GM12875 (cell line): ENCODE data around the gene ZNF501.

Source experiments
- H3K4me3 ChIP-seq: one replicate; pipeline ENCODE4 v1.5.1; 2011; ENCODE audit warnings: low read depth, low read length, control low read depth
- TF ChIP-seq, protein P1 (sequence below): IDR thresholded peaks from 2 replicates; pipeline ENCODE4 v1.5.1; 2011; ENCODE audit warnings: low read depth, mild to moderate bottlenecking, control low read depth, inconsistent platforms, low read length, moderate library complexity, borderline replicate concordance; ENCODE audit not compliant: insufficient read depth

Gene ZNF501

DNA sequence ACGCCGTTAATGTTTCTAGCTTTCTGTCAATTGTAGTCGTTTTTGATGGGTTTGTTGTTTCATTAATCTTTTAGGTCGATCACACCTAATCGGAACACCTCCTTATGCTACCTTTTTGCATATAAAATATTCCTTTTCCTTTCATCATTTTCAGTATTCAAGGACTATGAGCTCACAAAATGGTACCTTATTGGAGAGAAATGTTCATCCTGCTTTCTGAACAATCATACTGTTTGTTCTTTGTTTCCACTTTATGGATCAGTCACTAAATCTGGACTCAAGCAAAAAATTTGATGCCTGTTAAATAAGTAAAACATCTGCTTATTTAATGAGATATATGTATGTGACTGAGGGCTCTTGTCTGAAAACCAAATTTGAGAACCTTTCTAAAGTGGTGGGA, 33.3 kb downstream of the ZNF501 start:
- TF ChIP-seq, protein P1, sequence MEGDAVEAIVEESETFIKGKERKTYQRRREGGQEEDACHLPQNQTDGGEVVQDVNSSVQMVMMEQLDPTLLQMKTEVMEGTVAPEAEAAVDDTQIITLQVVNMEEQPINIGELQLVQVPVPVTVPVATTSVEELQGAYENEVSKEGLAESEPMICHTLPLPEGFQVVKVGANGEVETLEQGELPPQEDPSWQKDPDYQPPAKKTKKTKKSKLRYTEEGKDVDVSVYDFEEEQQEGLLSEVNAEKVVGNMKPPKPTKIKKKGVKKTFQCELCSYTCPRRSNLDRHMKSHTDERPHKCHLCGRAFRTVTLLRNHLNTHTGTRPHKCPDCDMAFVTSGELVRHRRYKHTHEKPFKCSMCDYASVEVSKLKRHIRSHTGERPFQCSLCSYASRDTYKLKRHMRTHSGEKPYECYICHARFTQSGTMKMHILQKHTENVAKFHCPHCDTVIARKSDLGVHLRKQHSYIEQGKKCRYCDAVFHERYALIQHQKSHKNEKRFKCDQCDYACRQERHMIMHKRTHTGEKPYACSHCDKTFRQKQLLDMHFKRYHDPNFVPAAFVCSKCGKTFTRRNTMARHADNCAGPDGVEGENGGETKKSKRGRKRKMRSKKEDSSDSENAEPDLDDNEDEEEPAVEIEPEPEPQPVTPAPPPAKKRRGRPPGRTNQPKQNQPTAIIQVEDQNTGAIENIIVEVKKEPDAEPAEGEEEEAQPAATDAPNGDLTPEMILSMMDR, result no peak
- H3K4me3 ChIP-seq, result peak overlapping the region; percentile 70

DNA sequence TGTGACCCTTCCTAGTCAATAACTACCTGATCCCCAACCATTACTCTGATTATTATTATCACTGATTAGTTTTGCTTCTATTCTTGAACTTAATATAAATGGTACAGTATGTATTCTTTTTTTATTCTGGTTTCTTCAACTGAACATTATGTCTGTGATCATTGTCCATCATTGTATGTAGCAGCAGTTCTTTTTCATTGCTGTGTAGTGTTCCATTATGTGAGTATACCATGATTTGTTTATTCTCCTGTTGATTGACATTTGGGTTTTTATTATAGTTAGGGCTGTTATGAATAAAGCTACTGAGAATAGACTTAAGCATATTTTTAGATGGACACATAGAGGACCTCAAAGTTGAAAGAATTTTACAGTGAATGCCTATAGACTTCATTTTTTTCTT, 34.8 kb downstream of the ZNF501 start:
- no peak overlapping the region for H3K4me3 ChIP-seq
- TF ChIP-seq, protein P1, result no peak

DNA sequence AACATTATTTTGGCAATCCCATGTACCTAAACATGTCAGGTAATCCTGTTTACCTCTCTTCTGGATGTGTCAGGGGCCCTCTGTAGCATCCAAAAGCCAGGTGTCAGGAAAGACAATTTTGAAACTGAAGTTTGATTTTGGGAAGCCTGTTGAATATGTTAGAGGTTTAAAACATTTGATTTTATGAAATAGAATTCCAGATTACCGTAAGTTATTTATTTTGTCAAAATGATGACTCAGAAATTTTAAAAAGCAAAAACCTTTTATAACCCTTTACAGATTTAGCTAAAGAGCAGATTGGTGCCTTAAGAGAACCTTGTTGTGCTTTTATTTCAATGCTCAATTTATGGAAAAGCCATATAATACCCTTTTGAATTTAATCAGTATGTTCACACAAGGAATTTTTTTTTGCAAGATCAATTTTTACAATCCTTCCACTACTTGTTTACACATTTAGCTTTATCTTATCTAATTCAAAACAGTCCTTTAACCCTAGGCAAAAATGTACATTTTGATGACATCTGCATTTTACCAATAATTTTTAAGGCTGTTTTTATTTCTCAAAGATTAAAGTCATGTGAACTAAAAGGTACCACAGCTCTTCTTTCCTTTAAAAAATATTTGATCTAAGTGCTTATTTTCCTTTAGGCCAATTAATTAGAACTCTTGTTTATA, 42.1 kb downstream of the ZNF501 start:
- H3K4me3 ChIP-seq, result no peak overlapping the region
- TF ChIP-seq, protein P1, result no peak

DNA sequence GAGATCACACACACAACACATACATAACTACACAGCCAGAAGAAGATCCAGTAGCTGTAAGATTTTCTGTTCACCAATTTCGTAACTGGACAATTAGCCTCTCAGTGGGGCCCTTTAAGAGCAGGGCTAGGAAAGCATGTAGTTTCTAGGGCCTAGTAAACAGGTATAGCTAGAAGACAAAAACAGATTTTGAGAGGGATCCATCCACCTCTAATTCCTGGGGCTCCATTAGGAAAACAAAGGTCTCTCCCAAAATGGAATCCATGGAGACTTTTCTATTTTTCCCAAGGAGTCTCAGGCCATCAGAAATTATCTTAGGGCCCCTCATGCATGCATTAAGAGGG, 42.6 kb downstream of the ZNF501 start:
- TF ChIP-seq, protein P1, result no peak
- H3K4me3 ChIP-seq, result no peak overlapping the region

DNA sequence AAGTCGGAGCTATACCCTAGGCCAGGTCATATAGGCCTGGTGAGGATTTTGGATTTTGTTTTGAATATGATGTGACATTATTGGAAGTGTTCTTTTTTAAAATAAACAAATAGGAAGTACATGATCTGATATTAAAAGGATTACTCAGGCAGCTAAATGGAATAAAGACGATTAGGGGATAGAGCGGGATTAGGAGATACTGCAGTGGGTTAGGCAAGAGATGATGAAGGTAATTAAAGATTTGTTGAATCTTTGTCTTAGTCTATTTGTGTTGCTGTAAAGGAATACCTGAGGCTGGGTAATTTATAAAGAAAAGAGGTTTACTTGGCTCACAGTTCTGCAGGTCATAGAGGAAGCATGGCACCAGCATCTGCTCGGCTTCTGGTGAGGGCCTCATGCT, 53.5 kb downstream of the ZNF501 start:
- TF ChIP-seq, protein P1, result no peak
- no peak overlapping the region for H3K4me3 ChIP-seq
